Hepatic stellate cell (primary cell): ENCODE results near the gene EEF1AKMT1.
A peak's percentile ranks its signal among the peaks of the same experiment; 100 is the strongest.
"Not testable (repeated sequence)": the region's sequence is repeated elsewhere in the genome, so short reads cannot be mapped to it uniquely, and the experiment has no call there.

ENCODE experiments used
- DNase-seq: peaks from one replicate; pipeline ENCODE4 v3.0.0; 2011; ENCODE audit warnings: low spot score

The EEF1AKMT1 gene

GRCh38 chr13:20776751-20777150, 3.0 kb upstream of the EEF1AKMT1 start:
- no peak for DNase-seq

GRCh38 chr13:20775961-20776360, 2.2 kb upstream of the EEF1AKMT1 start:
- no peak for DNase-seq

DNA sequence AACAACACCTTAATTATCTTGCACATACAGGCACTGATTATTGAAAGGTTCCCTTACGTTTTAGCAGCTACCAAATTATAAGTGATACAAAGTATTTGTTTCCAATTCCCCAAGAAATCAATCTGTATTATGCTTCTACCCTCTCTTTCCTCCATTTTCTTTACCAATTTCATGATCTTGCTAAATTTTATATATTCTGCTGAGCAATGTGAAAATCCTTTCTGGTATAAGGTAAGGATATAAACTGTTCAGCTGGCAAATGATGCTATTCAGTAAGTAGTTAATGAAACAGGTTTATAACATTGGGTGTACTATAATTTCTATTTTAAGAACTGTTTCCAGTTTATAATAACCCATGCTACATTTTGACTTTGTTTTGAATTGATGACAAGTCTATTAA, 985 bp upstream of the EEF1AKMT1 start:
- no peak for DNase-seq

DNA sequence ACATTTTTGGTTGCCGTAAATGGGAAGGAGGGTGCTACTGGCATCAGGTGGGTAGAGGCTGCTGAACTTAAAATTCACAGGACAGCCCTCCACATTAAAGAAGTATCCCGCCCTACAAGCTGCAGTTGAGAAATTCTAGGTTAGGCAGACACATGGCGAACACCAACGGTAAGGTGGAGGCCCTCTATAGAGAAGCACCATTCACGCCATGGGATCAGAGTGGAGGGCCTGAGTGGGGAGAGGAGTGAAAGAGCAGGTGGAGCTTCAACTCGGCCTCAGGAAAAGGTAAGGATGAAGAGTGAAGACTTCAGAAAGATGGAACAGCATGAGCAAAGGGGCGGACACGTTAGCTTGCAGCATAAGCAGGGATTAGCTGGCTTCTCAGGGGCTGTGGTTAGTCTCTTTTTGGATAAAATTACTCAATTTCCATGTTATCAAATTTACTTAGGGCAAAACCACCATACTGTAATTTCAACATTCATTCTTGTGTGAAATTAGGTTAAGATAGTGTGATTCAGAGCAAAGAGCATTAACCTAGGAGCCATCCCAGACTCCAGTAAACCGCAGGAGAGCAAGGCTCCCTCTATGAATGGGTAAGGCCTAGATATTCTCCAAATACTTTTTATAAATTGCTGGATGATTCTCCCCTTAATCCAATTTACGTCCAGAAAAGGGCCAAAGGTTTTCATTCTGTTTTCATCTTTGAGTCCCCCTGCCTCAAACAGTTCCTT, 1.2 kb downstream of the EEF1AKMT1 start:
- no peak for DNase-seq

DNA sequence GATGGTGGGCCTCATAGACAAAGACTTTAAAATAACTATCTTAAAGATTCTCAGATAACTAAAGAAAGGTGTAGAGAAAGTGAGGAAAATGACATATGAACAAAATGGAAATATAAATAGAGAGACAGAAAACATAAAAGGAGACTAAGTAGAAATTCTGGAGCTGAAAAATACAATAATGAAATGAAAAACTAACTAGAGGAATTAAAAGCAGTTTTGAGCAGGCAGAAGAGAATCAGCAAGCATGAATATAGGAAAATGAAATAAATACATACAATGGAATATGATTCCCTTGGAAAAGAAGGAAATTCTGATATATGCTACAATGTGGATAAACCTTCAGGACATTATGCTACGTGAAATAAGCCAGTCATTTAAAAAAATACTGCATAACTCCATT, 3.9 kb downstream of the EEF1AKMT1 start:
- DNase-seq, result no peak

GRCh38 chr13:20769091-20769490, 4.7 kb downstream of the EEF1AKMT1 start:
- no peak for DNase-seq

DNA sequence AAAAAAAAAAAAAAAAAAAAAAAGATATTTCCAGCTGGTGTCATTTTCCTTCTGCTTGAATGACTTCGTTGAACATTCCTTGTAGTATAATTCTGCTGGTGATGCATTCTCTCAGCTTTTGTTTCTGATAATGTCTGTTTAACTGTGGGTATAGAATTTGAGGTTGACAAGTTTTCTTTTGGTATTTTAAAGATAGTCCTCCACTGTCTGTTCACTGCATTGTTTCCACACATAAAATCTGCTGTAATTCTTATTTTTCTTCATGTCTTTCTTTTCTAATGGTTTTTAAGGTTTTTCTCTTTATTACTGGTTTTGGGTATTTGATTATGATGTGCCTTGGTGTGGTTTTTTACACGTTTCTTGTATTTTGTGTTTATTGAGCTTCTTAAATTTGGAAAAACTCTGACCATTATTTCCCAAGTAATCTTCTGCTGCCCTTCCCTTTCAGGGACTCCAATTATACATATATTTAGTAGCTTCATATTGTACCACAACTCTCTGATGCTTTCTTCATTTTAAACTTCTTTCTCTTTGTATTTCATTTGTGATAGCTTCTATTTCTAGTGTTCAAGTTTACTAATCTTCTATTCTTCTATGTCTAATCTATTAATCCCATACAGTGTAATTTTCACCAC, 6.3 kb downstream of the EEF1AKMT1 start:
- no peak for DNase-seq

DNA sequence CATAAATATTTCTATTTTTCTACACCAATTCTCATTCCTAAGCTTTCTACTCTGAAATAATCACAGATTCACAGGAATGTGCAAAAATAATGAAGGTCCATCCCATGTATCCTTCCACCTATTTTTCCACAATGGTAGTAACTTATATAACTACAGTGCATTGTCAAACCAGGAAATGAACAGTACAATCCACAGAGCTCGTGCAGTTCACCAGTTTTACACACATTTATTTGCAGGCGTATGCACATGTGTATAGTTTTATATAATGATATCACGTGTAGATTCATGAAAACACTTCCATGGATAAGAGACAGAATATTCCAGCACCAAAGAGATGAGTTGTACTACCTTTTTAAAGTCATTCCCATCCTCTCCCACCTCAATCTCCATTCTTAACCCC, 12.9 kb downstream of the EEF1AKMT1 start:
- DNase-seq, result no peak

DNA sequence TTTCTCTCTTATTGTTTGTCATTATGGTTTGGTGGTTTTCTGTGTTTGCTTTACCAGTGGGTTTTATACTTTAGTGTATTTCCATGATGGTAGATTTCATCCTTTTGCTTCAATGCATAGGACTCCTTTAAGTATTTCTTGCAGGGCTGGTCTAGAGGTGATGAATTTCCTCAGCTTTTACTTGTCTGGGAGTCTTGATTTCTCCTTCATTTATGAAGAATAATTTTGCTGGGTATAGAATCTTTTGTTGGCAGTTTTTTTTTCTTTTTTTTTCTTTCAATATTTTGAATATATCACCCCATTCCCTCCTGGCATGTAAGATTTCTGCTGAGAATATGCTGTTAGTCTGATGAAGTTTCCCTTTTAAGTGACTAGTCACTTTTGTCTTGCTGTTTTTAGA, 19.8 kb downstream of the EEF1AKMT1 start:
- no peak for DNase-seq

- DNase-seq, result no peak
These were observed 24.4 kb downstream of the EEF1AKMT1 start for GRCh38 chr13:20749377-20749776.

GRCh38 chr13:20743830-20744404, 29.8 kb downstream of the EEF1AKMT1 start:
- not testable (repeated sequence) for DNase-seq

GRCh38 chr13:20740021-20740420, 33.7 kb downstream of the EEF1AKMT1 start:
- no peak for DNase-seq

DNA sequence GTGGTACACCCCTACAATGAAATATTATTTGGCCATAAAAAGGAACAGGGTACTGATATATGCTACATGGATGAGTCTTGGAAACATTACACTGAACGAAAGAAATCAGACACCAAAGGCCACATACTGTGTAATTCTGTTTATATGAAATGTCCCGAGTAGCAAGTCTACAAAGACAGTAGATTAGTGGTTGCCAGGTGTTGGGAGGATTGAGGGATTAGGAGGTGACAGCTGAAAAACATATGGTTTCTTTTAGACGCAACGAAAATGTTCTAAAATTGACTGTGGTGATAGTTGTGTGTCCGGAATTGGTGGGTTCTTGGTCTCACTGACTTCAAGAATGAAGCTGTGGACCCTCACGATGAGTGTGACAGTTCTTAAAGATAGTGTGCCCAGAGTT, 35.1 kb downstream of the EEF1AKMT1 start:
- DNase-seq, result no peak

DNA sequence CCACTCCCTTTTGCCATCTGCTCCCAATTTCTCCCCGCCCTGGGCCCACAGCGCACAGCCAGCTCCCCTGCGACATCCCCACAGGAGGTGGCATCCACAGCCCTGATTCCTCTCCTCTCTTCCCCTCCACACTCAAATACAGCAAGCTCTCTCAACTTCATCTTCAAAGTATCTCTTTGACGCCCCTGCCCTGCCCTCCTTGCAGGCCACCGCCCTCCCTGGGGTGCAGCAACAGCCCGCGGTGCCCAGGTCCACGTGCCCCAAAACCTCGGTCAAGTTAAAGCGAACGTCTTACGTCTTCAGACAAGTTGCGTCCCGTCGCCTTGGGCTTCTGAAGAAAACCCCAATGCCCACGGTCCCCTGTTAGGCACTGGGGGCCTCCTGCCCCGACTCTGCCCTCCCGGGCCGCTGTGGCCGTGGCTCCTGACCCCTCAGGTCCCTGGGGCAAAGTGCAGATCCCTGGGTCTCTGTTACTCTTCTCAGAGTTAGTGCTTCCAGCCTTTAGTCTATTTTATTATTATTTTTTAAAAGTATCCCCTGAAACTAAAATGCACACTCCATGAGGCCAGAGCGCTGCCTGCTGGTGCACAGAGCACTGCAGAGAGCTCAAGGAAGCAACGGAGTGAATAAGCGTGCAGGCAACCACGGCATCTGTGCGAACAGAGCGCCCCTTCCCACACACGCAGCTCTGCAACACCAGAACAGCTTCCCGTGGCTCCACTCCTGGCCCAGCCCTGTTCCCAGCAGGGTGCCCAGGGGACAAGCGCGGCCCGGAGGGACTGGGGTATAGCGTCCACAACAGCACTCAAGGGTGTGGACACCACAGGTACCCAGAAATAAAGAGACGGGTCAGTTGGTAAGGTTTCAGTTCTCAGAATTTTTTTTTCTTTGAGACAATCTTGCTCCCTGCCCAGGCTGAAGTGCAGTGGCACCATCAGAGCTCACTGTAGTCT, 43.9 kb downstream of the EEF1AKMT1 start:
- DNase-seq, result no peak

DNA sequence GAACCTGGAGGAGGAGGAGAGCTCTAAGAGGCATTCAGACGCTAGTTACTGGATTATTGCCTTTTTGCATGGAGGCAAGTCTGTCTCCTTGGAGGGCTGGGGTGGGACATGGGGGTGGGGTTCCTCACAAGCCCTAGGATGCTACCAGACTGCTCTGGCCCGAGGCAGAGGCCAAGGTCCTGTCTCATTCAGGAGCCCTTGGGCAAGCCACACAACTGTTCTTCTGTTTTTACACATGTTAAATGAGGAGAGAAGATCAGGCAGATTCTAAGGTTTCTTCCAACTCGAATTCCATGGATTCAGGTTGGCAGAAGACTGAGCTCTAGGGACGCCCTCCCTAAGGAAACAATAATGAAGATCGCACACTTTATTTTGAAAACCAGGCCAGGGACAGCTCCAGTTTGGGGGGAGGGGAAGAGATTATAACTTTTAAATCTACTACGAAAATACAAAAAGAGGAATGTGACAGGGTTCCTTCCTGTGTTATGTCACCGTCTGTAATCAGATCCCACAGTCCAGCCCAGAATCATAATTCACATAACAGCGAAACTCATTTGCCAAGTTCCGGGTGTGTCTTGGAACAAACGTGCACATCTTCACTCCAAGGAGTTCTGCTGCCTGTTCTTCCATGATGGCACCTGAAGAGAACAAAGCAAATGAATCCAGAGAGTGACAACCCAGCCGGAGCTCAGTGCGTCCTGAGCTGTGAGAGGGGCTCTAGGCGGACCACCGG, 45.0 kb downstream of the EEF1AKMT1 start:
- no peak for DNase-seq

GRCh38 chr13:20727856-20728255, 45.9 kb downstream of the EEF1AKMT1 start:
- no peak for DNase-seq

DNA sequence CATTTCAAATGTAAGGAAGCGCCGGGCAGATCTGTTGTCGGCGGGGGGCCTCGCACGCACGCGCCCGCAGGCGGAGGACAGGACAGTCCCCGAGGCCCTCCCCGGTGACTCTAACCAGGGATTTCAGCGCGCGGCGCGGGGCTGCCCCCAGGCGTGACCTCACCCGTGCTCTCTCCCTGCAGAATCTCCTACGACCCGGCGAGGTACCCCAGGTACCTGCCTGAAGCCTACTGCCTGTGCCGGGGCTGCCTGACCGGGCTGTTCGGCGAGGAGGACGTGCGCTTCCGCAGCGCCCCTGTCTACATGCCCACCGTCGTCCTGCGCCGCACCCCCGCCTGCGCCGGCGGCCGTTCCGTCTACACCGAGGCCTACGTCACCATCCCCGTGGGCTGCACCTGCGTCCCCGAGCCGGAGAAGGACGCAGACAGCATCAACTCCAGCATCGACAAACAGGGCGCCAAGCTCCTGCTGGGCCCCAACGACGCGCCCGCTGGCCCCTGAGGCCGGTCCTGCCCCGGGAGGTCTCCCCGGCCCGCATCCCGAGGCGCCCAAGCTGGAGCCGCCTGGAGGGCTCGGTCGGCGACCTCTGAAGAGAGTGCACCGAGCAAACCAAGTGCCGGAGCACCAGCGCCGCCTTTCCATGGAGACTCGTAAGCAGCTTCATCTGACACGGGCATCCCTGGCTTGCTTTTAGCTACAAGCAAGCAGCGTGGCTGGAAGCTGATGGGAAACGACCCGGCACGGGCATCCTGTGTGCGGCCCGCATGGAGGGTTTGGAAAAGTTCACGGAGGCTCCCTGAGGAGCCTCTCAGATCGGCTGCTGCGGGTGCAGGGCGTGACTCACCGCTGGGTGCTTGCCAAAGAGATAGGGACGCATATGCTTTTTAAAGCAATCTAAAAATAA, 52.1 kb downstream of the EEF1AKMT1 start:
- DNase-seq, result peak; percentile 77

DNA sequence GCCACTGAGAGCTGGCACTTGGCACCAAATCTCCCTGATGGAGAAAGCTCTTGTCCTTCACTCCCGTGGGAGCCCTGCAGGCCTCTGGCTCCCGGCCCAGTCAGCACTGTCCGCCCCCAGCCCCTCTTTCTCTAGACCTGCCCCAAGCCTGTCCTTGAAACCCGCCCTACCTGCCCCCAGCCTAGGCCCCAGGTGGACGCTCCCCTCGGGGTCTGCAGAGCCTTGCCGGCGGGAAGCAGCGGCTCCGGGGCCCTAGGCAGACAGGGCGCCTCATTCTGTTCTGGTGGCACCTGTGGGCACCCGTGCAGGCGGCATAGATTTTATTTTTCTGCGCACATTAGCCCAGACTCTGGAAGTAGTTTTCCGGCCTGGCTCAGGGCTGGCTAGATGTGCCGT, 52.7 kb downstream of the EEF1AKMT1 start:
- DNase-seq, result no peak

DNA sequence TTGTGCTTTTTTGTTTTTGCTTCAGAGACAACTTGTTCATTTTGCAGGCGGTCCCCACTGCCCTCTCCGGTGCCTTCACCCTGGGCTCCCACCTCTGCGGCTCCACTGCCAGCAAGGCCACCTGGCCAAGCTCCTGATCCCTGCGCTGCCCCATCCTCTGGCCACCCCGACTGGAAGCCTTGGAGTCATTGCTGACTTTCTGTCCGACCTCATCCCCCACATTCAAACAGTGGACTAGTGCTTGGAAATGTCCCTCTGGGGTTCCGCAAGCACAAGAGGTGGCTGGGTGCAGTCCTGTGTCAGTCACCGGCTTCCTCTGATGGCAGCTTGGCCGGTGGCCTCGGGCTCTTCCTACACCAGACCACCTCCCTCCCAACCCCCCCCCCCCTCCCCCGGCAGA, 53.3 kb downstream of the EEF1AKMT1 start:
- DNase-seq, result no peak

GRCh38 chr13:20719783-20720182, 54.0 kb downstream of the EEF1AKMT1 start:
- DNase-seq, result no peak
